ENCODE results near the gene BEND3. TPM values are rescaled to one million over a fixed set of nuclear protein-coding genes. Genes with fewer than 3 reads are reported as not detected.

The BEND3 gene
- total and polyA plus RNA-seq, 9 of the 15 experiments (the other 6 are each of a cell fraction or from before 2014, with no cell fraction given) = 0.64 to 8.4 (median 3.3) TPM

- no peak overlapping the region for H3K9ac ChIP-seq (ENCODE audit: insufficient read depth in 1 of 2, low read depth in 2 of 2, low read length in 2 of 2)
- H3K9me3 ChIP-seq (replicated peaks; ENCODE audit: control insufficient read depth, insufficient read depth, low read depth, low read length) = no peaks in the 10 kb centered on the region
- H3K4me1 ChIP-seq (replicated peaks in 1 of 2; ENCODE audit: control insufficient read depth in 2 of 2, insufficient read depth in 2 of 2, low read length in 2 of 2) = no peaks in the 10 kb centered on the region
- intact Hi-C loops (cut with micrococcal nuclease) (no loop called here), in situ Hi-C loops (cut with MboI) (no loop called here)
- H3K4me2 ChIP-seq (ENCODE audit: insufficient read depth, low read length) = no peak overlapping the region
- 5% methylated on average over 2 of the region's 2 CpGs for WGBS (ENCODE audit: insufficient coverage, low coverage, missing lambda C conversion rate)
- BruUV-seq (replicated peaks) = no TSS peak
- DNase-seq (ENCODE audit: extremely low read depth in 1 of 4, low spot score in 3 of 4) = no peak
- no peaks in the 10 kb centered on the region for H3K9me1 ChIP-seq (ENCODE audit: control insufficient read depth, insufficient read depth, low read length)
- H3K79me2 ChIP-seq (ENCODE audit: control insufficient read depth, insufficient read depth, low read length) = no peaks in the 10 kb centered on the region
- H2AFZ ChIP-seq (ENCODE audit: low read depth, low read length) = no peak overlapping the region
- H3K27ac ChIP-seq (ENCODE audit: extremely low read depth, low read depth, low read length) = no peak overlapping the region
- no peaks in the 10 kb centered on the region for H4K20me1 ChIP-seq (replicated peaks; ENCODE audit: control insufficient read depth, insufficient read depth, low read length)
- H3K4me3 ChIP-seq = no peak overlapping the region
- FAIRE-seq = no peak
- ATAC-seq = no peak
- H3K27me3 ChIP-seq (ENCODE audit: control insufficient read depth in 2 of 2, insufficient read depth in 2 of 2, low read length in 2 of 2) = no peaks in the 10 kb centered on the region
- POLR2A ChIA-PET = no interaction called here
- CTCF ChIA-PET (ENCODE audit: low intra/inter-chr PET ratio) = no interaction called here
- no peaks in the 10 kb centered on the region for H3K36me3 ChIP-seq (ENCODE audit: control insufficient read depth, insufficient read depth, low read length)
- no peak for TF ChIP-seq CBFA2T2 (conservative IDR thresholded peaks at IDR 0.05)
- no peak for TF ChIP-seq MLLT1 (IDR thresholded peaks at IDR 0.05)
- no peak for TF ChIP-seq LARP7 (IDR thresholded peaks at IDR 0.05)
- no peak for TF ChIP-seq PCBP2 (IDR thresholded peaks at IDR 0.05; ENCODE audit: low read depth, low read length, poor library complexity, severe bottlenecking)
- no peak for TF ChIP-seq MXI1 (IDR thresholded peaks at IDR 0.05; ENCODE audit: low read depth, low read length)
- no peak for TF ChIP-seq CXXC5 (CRISPR knock-in tag; IDR thresholded peaks at IDR 0.05)
- TF ChIP-seq TGIF2 (CRISPR knock-in tag; IDR thresholded peaks at IDR 0.05) = no peak
- TF ChIP-seq ZNF263 (CRISPR knock-in tag; IDR thresholded peaks at IDR 0.05; ENCODE audit: borderline replicate concordance) = no peak
- TF ChIP-seq EHMT2 (IDR thresholded peaks at IDR 0.05) = no peak
- no peak for TF ChIP-seq PRPF4 (IDR thresholded peaks at IDR 0.05; ENCODE audit: insufficient read depth, low read depth, low read length, poor library complexity, severe bottlenecking)
- TF ChIP-seq KAT2B (IDR thresholded peaks at IDR 0.05; ENCODE audit: low read depth, low read length) = no peak
- TF ChIP-seq MLX (CRISPR knock-in tag; conservative IDR thresholded peaks at IDR 0.05) = no peak
These were observed 41.3 kb upstream of the BEND3 start for GRCh38 chr6:107156617-107157016.
